ENCODE data around the gene KLHL12.

GRCh38 chr1:202972046-202972445 is 45.0 kb upstream of the KLHL12 start:
- no peak for TF ChIP-seq CSRNP3 (CRISPR knock-in tag; IDR thresholded peaks at IDR 0.05)
- TF ChIP-seq ZNF70 (CRISPR knock-in tag; IDR thresholded peaks at IDR 0.05): no peak
- no peak for TF ChIP-seq POU6F1 (CRISPR knock-in tag; IDR thresholded peaks at IDR 0.05; ENCODE audit: borderline replicate concordance, low read depth)
- no peak for TF ChIP-seq ARNTL (CRISPR knock-in tag; IDR thresholded peaks at IDR 0.05; ENCODE audit: borderline replicate concordance, low read depth)
- no peak for TF ChIP-seq CREB5 (CRISPR knock-in tag; IDR thresholded peaks at IDR 0.05; ENCODE audit: low read depth)
- TF ChIP-seq SNAI2 (CRISPR knock-in tag; IDR thresholded peaks at IDR 0.05): no peak
- TF ChIP-seq PATZ1 (CRISPR knock-in tag; IDR thresholded peaks at IDR 0.05; ENCODE audit: borderline replicate concordance): no peak
- no peak for TF ChIP-seq ESRRG (CRISPR knock-in tag; IDR thresholded peaks at IDR 0.05)
- TF ChIP-seq BACH2 (CRISPR knock-in tag; IDR thresholded peaks at IDR 0.05; ENCODE audit: borderline replicate concordance): no peak
- no peak for TF ChIP-seq TCF4 (CRISPR knock-in tag; IDR thresholded peaks at IDR 0.05; ENCODE audit: borderline replicate concordance)
- no peak for TF ChIP-seq ZFP3 (CRISPR knock-in tag; IDR thresholded peaks at IDR 0.05)

All from SK-N-SH treated with all-trans-retinoic acid at 6 μM for 48 hours (cell line).